H1 (cell line): ENCODE results near the gene INSM2. TPM values are rescaled to one million over a fixed set of nuclear protein-coding genes. Genes with fewer than 3 reads are reported as not detected.

Experiments
- CTCF ChIA-PET: fragments of 300-600 bp; sonication (Branson Sonifier 250); formaldehyde crosslinking; loops from one replicate; lab custom pipeline; 2021; ENCODE audit not compliant: partially characterized antibody; lab: Charles Lee
- POLR2A ChIA-PET: fragments of 300-600 bp; sonication (Branson Sonifier 250); formaldehyde crosslinking; loops from one replicate; lab custom pipeline; 2021; ENCODE audit warnings: inconsistent platforms; ENCODE audit not compliant: partially characterized antibody; lab: Charles Lee
- DNase-seq, 2 experiments: peaks; one replicate each; pipeline versions ENCODE4 v3.0.0 to v3.0.0-alpha.2; 2010 to 2022; ENCODE audit warnings: low spot score in 2 of 2, low read depth in 1 of 2, mixed read lengths in 1 of 2
- FAIRE-seq: peaks from 2 replicates; lab custom pipeline; 2011; peaks lifted over from hg19 to GRCh38; lab: Jason Lieb, UNC
- H2AFZ ChIP-seq: 2 replicates; pipeline ENCODE4 v1.8.1; 2012; ENCODE audit warnings: low read length, inconsistent platforms
- H2AK5ac ChIP-seq: 2 replicates; pipeline ENCODE4 v1.6.1; 2013; ENCODE audit warnings: low read depth, low read length
- H2BK120ac ChIP-seq: replicated peaks from 2 replicates; pipeline ENCODE3; 2013; ENCODE audit warnings: low read depth, low read length, inconsistent platforms
- H2BK12ac ChIP-seq: 2 replicates; pipeline ENCODE4 v1.6.1; 2013; ENCODE audit warnings: low read depth, low read length
- H2BK15ac ChIP-seq: 2 replicates; pipeline ENCODE4 v1.6.1; 2013; ENCODE audit warnings: low read length
- H2BK20ac ChIP-seq: 2 replicates; pipeline ENCODE4 v1.6.1; 2013; ENCODE audit warnings: low read length
- H2BK5ac ChIP-seq: 2 replicates; pipeline ENCODE4 v1.6.1; 2013; ENCODE audit warnings: low read depth, low read length
- H3K14ac ChIP-seq: 2 replicates; pipeline ENCODE4 v1.6.1; 2013; ENCODE audit warnings: inconsistent platforms; ENCODE audit not compliant: insufficient read length
- H3K18ac ChIP-seq: 2 replicates; pipeline ENCODE4 v1.6.1; 2013; ENCODE audit warnings: low read length; ENCODE audit errors: extremely low read depth
- H3K23ac ChIP-seq: 2 replicates; pipeline ENCODE4 v1.6.1; 2013; ENCODE audit warnings: inconsistent platforms; ENCODE audit not compliant: insufficient read length
- H3K23me2 ChIP-seq: 2 replicates; pipeline ENCODE4 v1.6.1; 2013; ENCODE audit warnings: low read depth, low read length
- H3K27ac ChIP-seq: 2 replicates; pipeline ENCODE4 v1.6.1; 2011; ENCODE audit warnings: low read depth, low read length, inconsistent platforms
- H3K27me3 ChIP-seq, 4 experiments: replicated peaks in 1 of 4; 1 replicate in 1 of 4; 2 replicates in 3 of 4; pipeline versions ENCODE4 v1.6.1 to v1.8.1; 2011 to 2013; ENCODE audit warnings: low read length in 3 of 4, mild to moderate bottlenecking in 3 of 4, inconsistent platforms in 2 of 4, mixed read lengths in 2 of 4, moderate library complexity in 1 of 4; ENCODE audit not compliant: control insufficient read depth in 3 of 4, insufficient read depth in 3 of 4; ENCODE audit errors: extremely low read depth in 1 of 4
- H3K36me3 ChIP-seq, 4 experiments: 2 replicates each; pipeline versions ENCODE4 v1.6.1 to v1.8.1; 2011 to 2013; ENCODE audit warnings: mild to moderate bottlenecking in 4 of 4, low read length in 3 of 4, moderate library complexity in 2 of 4, control low read depth in 1 of 4, inconsistent platforms in 1 of 4; ENCODE audit not compliant: insufficient read depth in 4 of 4, control insufficient read depth in 2 of 4
- H3K4ac ChIP-seq: replicated peaks from 2 replicates; pipeline ENCODE3; 2013; ENCODE audit warnings: low read length, low read depth, mixed read lengths, inconsistent platforms; ENCODE audit not compliant: insufficient read length
- H3K4me1 ChIP-seq, 4 experiments: replicated peaks in 1 of 4; 1 replicate in 1 of 4; 2 replicates in 3 of 4; pipeline versions ENCODE4 v1.6.1 to v1.8.1; 2011 to 2013; ENCODE audit warnings: low read length in 3 of 4, inconsistent platforms in 2 of 4, mixed read lengths in 1 of 4; ENCODE audit not compliant: insufficient read depth in 4 of 4, control insufficient read depth in 3 of 4
- H3K4me2 ChIP-seq, 2 experiments: 2 replicates each; pipeline versions ENCODE4 v1.6.1 to v1.8.1; 2011 to 2013; ENCODE audit warnings: low read depth in 2 of 2, low read length in 2 of 2, control low read depth in 1 of 2, inconsistent platforms in 1 of 2, mild to moderate bottlenecking in 1 of 2; ENCODE audit not compliant: insufficient read depth in 1 of 2
- H3K4me3 ChIP-seq, 4 experiments: fragments of 200-600, 300-600 bp in 1 of 4; sonication (generic), shearing (Covaris generic), sonication (Bioruptor Twin) in 1 of 4; 2 replicates each; pipeline versions ENCODE4 v1.5.1 to v1.8.1; 2011 to 2016; ENCODE audit warnings: low read length in 4 of 4, low read depth in 3 of 4, control low read depth in 2 of 4, inconsistent platforms in 2 of 4, mild to moderate bottlenecking in 2 of 4, mixed read lengths in 1 of 4, moderate library complexity in 1 of 4; ENCODE audit not compliant: insufficient read depth in 2 of 4; ENCODE audit errors: extremely low read depth in 1 of 4
- H3K56ac ChIP-seq: replicated peaks from 2 replicates; pipeline ENCODE3; 2013; ENCODE audit warnings: low read depth, mild to moderate bottlenecking, mixed read lengths, low read length, inconsistent platforms; ENCODE audit not compliant: insufficient read length
- H3K79me1 ChIP-seq: 2 replicates; pipeline ENCODE4 v1.6.1; 2013; ENCODE audit warnings: low read depth, low read length, control low read depth
- H3K79me2 ChIP-seq, 2 experiments: 2 replicates each; pipeline versions ENCODE4 v1.6.1 to v1.8.1; 2012 to 2013; ENCODE audit warnings: low read length in 2 of 2, mild to moderate bottlenecking in 2 of 2, inconsistent platforms in 1 of 2; ENCODE audit not compliant: insufficient read depth in 2 of 2, control insufficient read depth in 1 of 2
- H3K9ac ChIP-seq, 4 experiments: replicated peaks in 1 of 4; 1 replicate in 1 of 4; 2 replicates in 3 of 4; pipeline versions ENCODE4 v1.6.1 to v1.8.1; 2011 to 2013; ENCODE audit warnings: low read depth in 3 of 4, low read length in 3 of 4, control low read depth in 2 of 4, mild to moderate bottlenecking in 2 of 4, moderate library complexity in 2 of 4, inconsistent platforms in 1 of 4; ENCODE audit errors: extremely low read depth in 1 of 4
- H3K9me3 ChIP-seq, 2 experiments: 2 replicates each; pipeline versions ENCODE4 v1.6.1 to v1.8.1; 2012 to 2013; ENCODE audit warnings: mild to moderate bottlenecking in 2 of 2, moderate library complexity in 2 of 2, control low read depth in 1 of 2, inconsistent platforms in 1 of 2, low read depth in 1 of 2, low read length in 1 of 2, mixed read lengths in 1 of 2; ENCODE audit not compliant: insufficient read depth in 2 of 2
- H4K20me1 ChIP-seq, 2 experiments: replicated peaks in 1 of 2; 2 replicates each; pipeline versions ENCODE3 to v1.8.1; 2011 to 2013; ENCODE audit warnings: inconsistent platforms in 2 of 2, low read length in 2 of 2, mild to moderate bottlenecking in 1 of 2; ENCODE audit not compliant: insufficient read depth in 2 of 2, control insufficient read depth in 1 of 2
- H4K5ac ChIP-seq: 2 replicates; pipeline ENCODE4 v1.6.1; 2013; ENCODE audit warnings: low read length, low read depth, mixed read lengths, inconsistent platforms; ENCODE audit not compliant: insufficient read length
- H4K8ac ChIP-seq: 2 replicates; pipeline ENCODE4 v1.8.0; 2013; ENCODE audit warnings: mild to moderate bottlenecking, moderate library complexity, low read length, inconsistent platforms; ENCODE audit not compliant: insufficient read depth; ENCODE audit errors: extremely low read depth
- H4K91ac ChIP-seq: replicated peaks from 2 replicates; pipeline ENCODE3; 2013; ENCODE audit warnings: low read length, mixed read lengths, inconsistent platforms; ENCODE audit not compliant: insufficient read length
- CBX8 ChIP-seq: fragments of 300-800, 300-1000 bp; sonication (generic); IDR thresholded peaks from 2 replicates; pipeline ENCODE4 v1.7.1; 2016; ENCODE audit warnings: low read depth, low read length, borderline replicate concordance
- CHD2 ChIP-seq: IDR thresholded peaks from 2 replicates; pipeline ENCODE4 v1.6.1; 2012; ENCODE audit warnings: low read length, improper control_type of control experiment
- CTBP2 ChIP-seq: IDR thresholded peaks from 2 replicates; pipeline ENCODE4 v1.7.0; 2011; ENCODE audit warnings: borderline replicate concordance, mild to moderate bottlenecking, moderate library complexity, mixed read lengths, low read length; ENCODE audit not compliant: insufficient read depth, insufficient read length
- FOSL1 ChIP-seq: IDR thresholded peaks from 2 replicates; pipeline ENCODE4 v1.6.1; 2011; ENCODE audit warnings: mild to moderate bottlenecking, low read depth, low read length, moderate library complexity; ENCODE audit not compliant: insufficient read depth
- GABPA ChIP-seq: IDR thresholded peaks from 2 replicates; pipeline ENCODE4 v1.6.1; 2011; ENCODE audit warnings: mild to moderate bottlenecking, low read length, moderate library complexity, borderline replicate concordance; ENCODE audit not compliant: insufficient read depth
- HDAC2 ChIP-seq, 2 experiments: fragments of 300-600 bp in 1 of 2; sonication (generic) in 1 of 2; IDR thresholded peaks; 2 replicates each; pipeline ENCODE4 v1.6.1; 2011 to 2012; ENCODE audit warnings: low read depth in 2 of 2, low read length in 2 of 2, mild to moderate bottlenecking in 2 of 2, moderate library complexity in 2 of 2, borderline replicate concordance in 1 of 2, inconsistent platforms in 1 of 2
- JUN ChIP-seq: IDR thresholded peaks from 2 replicates; pipeline ENCODE4 v1.6.1; 2011; ENCODE audit warnings: low read depth, mild to moderate bottlenecking, improper control_type of control experiment, low read length
- RNF2 ChIP-seq: fragments of 200-900, 300-1000 bp; sonication (generic); IDR thresholded peaks from 2 replicates; pipeline ENCODE4 v1.7.1; 2016; ENCODE audit warnings: borderline replicate concordance, low read depth, mild to moderate bottlenecking, antibody characterized with exemption, low read length; ENCODE audit not compliant: poor library complexity, severe bottlenecking; ENCODE audit errors: missing control alignments
- SAP30 ChIP-seq: fragments of 300-600 bp; sonication (generic); IDR thresholded peaks from 2 replicates; pipeline ENCODE4 v1.7.1; 2012; ENCODE audit warnings: low read length, moderate library complexity, mild to moderate bottlenecking, inconsistent platforms; ENCODE audit not compliant: insufficient read depth, insufficient replicate concordance
- SP1 ChIP-seq: IDR thresholded peaks from 2 replicates; pipeline ENCODE4 v1.6.1; 2011; ENCODE audit warnings: low read depth, low read length
- SUZ12 ChIP-seq: fragments of 200-600 bp; sonication (generic); IDR thresholded peaks from 2 replicates; pipeline ENCODE4 v1.6.1; 2012; ENCODE audit warnings: mild to moderate bottlenecking, inconsistent platforms, low read length, moderate library complexity, mixed read lengths
- WGBS, 2 experiments: shearing (Covaris generic) in 1 of 2; methylation state at CpG; one replicate each; pipeline versions ENCODE4 v1.1.6 to v1.1.7; 2013 to 2015; ENCODE audit warnings: low lambda C conversion rate in 2 of 2, mixed read lengths in 2 of 2, inconsistent platforms in 1 of 2, low coverage in 1 of 2, missing lambda C conversion rate in 1 of 2; ENCODE audit not compliant: insufficient replicate concordance in 2 of 2, insufficient coverage in 1 of 2, insufficient read length in 1 of 2; ENCODE audit errors: extremely low coverage in 1 of 2, missing lambda C conversion rate in 1 of 2; 5-methylcytosine and 5-hydroxymethylcytosine counted together
- polyA plus RNA-seq, 7 experiments: library from polyadenylated mRNA; depleted of rRNA in 3 of 7; stranded (reverse) in 5 of 7; unstranded in 2 of 7; fragments of >200 nt in 5 of 7; fragments of 200-250 nt in 2 of 7; gene quantifications; 1 replicate in 5 of 7; 2 replicates in 1 of 7; 4 replicates in 1 of 7; pipeline versions ENCODE4 v1.2.1 to v1.2.3, GENCODE V29; 2011 to 2013; ENCODE audit warnings: missing spikeins in 2 of 7, mixed read lengths in 2 of 7
- total RNA-seq: library from RNA; stranded (reverse); fragmentation: NEBNext Ultra II Directional; extraction: Animal tissue kit (Norgen Biotek cat#: 25700); gene quantifications from 2 replicates; pipeline ENCODE4 v1.2.1, GENCODE V29; 2021

INSM2 gene
- total and polyA plus RNA-seq, 2 of the 8 experiments (the other 6 are each of a cell fraction or from before 2014, with no cell fraction given) = not detected

DNA sequence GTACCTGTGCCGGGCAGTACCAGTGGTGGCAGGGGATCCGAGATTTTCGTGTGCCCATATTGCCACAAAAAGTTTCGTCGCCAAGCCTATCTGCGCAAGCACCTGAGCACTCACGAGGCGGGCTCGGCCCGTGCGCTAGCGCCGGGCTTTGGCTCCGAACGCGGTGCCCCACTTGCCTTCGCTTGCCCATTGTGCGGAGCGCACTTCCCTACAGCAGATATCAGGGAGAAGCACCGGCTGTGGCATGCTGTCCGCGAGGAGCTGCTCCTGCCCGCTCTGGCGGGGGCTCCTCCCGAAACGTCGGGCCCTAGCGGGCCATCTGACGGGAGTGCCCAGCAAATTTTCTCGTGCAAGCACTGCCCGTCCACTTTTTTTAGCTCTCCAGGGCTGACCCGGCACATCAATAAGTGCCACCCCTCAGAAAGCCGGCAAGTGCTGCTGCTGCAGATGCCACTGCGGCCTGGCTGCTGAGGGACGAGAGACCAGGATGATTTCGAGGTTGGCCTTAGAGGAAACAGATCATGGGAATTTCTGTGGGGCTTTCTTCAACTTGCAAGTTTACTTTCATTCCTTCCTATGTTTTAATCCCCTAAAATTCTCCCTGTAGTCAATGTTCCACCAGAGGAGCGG is 1.6 kb downstream of the INSM2 start:
- CTCF ChIA-PET = interaction anchor here (1.6 to 2.8 kb wide), 3 partner anchors 96 to 154 kb away, joined by 6 to 11 read pairs (median 8); no protein-coding TSS in a partner anchor
- no peaks in the 10 kb centered on the region for H3K9me3 ChIP-seq
- no peaks in the 10 kb centered on the region for H3K79me2 ChIP-seq
- H3K56ac ChIP-seq = no peak overlapping the region
- no peak overlapping the region for H3K9ac ChIP-seq
- H3K27ac ChIP-seq = no peak overlapping the region
- no peak overlapping the region for H3K14ac ChIP-seq
- no peak overlapping the region for H2BK20ac ChIP-seq
- no peak overlapping the region for H4K91ac ChIP-seq
- H3K79me1 ChIP-seq = no peaks in the 10 kb centered on the region
- H3K4me3 ChIP-seq = peak overlapping the region; percentile 21 to 78 (median 65); a peak in 7 of 8 replicates
- H3K27me3 ChIP-seq = peaks cover 19 to 54% (median 38%) of the 10 kb centered on the region in 4 experiments
- H3K23me2 ChIP-seq = peaks cover 18% of the 10 kb centered on the region
- H4K5ac ChIP-seq = no peak overlapping the region
- H2AK5ac ChIP-seq = no peak overlapping the region
- no peak overlapping the region for H2AFZ ChIP-seq
- H2BK5ac ChIP-seq = no peak overlapping the region
- no peak overlapping the region for H3K4ac ChIP-seq
- H3K23ac ChIP-seq = no peak overlapping the region
- no peak overlapping the region for H2BK12ac ChIP-seq
- peaks cover 0 to 9% (median 3%) of the 10 kb centered on the region in 4 experiments; a peak in 5 of 7 replicates for H3K4me1 ChIP-seq
- H3K36me3 ChIP-seq = no peaks in the 10 kb centered on the region
- POLR2A ChIA-PET = interaction anchor here (0.6 kb wide), 1 partner anchor 17 kb away, joined by 4 read pairs; no protein-coding TSS in a partner anchor
- no peak overlapping the region for H2BK120ac ChIP-seq
- H3K4me2 ChIP-seq = peak overlapping the region; percentile 75 to 95
- no peak for DNase-seq
- no peak overlapping the region for H4K8ac ChIP-seq
- FAIRE-seq = no peak
- 8% methylated on average over 32 of the region's 37 CpGs; no CpG with 5 or more reads in 1 of the 2 experiments for whole genome bisulfite sequencing, 2 experiments
- H4K20me1 ChIP-seq = peaks cover 6 to 9% of the 10 kb centered on the region in 2 experiments
- no peak overlapping the region for H3K18ac ChIP-seq
- H2BK15ac ChIP-seq = no peak overlapping the region
- TF ChIP-seq SUZ12 (peak; percentile 46; the same call in 1 of the 2 replicates), JUN (no peak), SAP30 (peak; percentile 4), HDAC2 (IDR thresholded peaks at IDR 0.05; ENCODE audit: borderline replicate concordance in 1 of 2, low read depth in 2 of 2, low read length in 2 of 2) (no peak), CTBP2 (peak; percentile 72), RNF2 (peak; percentile 34), FOSL1 (no peak), SP1 (no peak), CHD2 (no peak), CBX8 (no peak), GABPA (no peak)
